HG02981 (cell line): ENCODE data around the gene BEAN1.

Experiments used
- ATAC-seq: cut with Tn5 transposase; IDR thresholded peaks from one replicate; pipeline ENCODE4 v1.9.1; 2021; ENCODE audit warnings: mild to moderate bottlenecking, moderate library complexity; ENCODE audit not compliant: unreplicated experiment

The BEAN1 gene

GRCh38 chr16:66517586-66518263 lies 90.6 kb downstream of the BEAN1 start:
- ATAC-seq, result no peak

GRCh38 chr16:66519482-66520373 lies 92.6 kb downstream of the BEAN1 start:
- no peak for ATAC-seq

- ATAC-seq, result no peak
Observed at GRCh38 chr16:66520406-66521170, 93.5 kb downstream of the BEAN1 start.

- ATAC-seq, result no peak
Observed at GRCh38 chr16:66521252-66521713, 94.2 kb downstream of the BEAN1 start.

GRCh38 chr16:66521951-66522771 lies 95.1 kb downstream of the BEAN1 start:
- ATAC-seq, result no peak

- no peak for ATAC-seq
Observed at GRCh38 chr16:66522816-66523590, 95.9 kb downstream of the BEAN1 start.

- ATAC-seq, result peak; percentile 50
Observed at GRCh38 chr16:66523861-66524354, 96.8 kb downstream of the BEAN1 start.

- peak; percentile 73 for ATAC-seq
Observed at GRCh38 chr16:66524601-66525164, 97.6 kb downstream of the BEAN1 start.

- ATAC-seq, result no peak
Observed at GRCh38 chr16:66525396-66526180, 98.5 kb downstream of the BEAN1 start.

GRCh38 chr16:66528294-66528693 lies 101.2 kb downstream of the BEAN1 start:
- ATAC-seq, result no peak

- ATAC-seq, result no peak
Observed at GRCh38 chr16:66529475-66529874, 102.4 kb downstream of the BEAN1 start.
